NAMALWA (cell line): ENCODE data around the gene HS2ST1.
"Not testable (repeated sequence)": the region's sequence is repeated elsewhere in the genome, so short reads cannot be mapped to it uniquely, and the experiment has no call there.

Experiments used
- DNase-seq: peaks from one replicate; pipeline ENCODE4 v3.0.0-alpha.2; 2015; ENCODE audit warnings: low spot score

Gene HS2ST1

GRCh38 chr1:86914601-86914997, at the start of gene HS2ST1:
HS2ST1 (plus strand) TSS chr1:86914635.
- no peak for DNase-seq

DNA sequence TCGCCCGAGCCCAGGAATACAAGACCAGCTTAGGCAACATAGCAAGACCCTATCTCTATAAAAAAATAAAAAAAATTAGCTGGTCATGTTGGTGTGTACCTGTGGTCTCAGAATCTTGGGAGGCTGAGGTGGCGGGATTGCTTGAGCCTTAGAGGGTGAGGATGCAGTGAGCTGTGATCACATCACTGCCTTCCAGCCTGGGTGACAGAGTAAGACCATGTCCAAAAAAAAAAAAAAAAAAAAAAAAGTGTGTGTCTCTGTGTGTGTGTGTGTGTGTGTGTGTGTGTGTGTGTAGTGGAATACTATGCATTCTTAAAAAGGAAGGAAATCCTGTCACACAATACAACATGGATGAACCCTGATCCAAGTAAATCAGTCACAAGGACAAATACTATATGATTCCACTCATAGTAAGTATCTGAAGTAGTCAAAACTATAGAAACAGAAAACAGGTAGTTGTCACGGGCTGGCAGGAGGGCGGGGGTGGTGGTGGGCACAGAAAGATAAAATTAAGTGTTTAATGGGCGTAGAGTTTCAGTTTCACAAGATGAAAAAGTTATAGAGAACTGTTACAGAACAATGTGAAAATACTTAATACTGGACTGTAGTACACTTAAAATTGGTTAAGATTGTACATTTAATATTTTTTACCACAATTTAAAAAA, 48.3 kb upstream of the HS2ST1 start:
- DNase-seq = no peak

DNA sequence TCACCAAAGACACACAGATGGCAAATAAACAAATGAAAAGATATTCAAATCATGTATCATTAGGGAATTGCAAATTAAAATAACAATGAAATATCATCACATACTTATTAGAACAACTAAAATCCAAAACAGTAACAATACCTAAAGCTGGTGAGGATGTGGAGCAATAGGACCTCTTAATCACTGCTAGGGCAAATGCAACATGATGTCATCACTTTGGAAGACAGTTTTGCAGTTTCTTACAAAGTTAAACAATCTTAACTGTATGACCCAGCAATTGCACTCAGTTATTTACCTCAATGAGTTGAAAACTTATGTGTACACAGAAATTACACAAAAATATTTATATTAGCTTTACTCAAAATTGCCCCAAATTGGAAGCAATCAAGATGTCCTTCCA, 47.8 kb upstream of the HS2ST1 start:
- DNase-seq = no peak

- not testable (repeated sequence) for DNase-seq
Measured at GRCh38 chr1:86867278-86867677, 47.2 kb upstream of the HS2ST1 start.

GRCh38 chr1:86868477-86868876, 46.0 kb upstream of the HS2ST1 start:
- no peak for DNase-seq

DNA sequence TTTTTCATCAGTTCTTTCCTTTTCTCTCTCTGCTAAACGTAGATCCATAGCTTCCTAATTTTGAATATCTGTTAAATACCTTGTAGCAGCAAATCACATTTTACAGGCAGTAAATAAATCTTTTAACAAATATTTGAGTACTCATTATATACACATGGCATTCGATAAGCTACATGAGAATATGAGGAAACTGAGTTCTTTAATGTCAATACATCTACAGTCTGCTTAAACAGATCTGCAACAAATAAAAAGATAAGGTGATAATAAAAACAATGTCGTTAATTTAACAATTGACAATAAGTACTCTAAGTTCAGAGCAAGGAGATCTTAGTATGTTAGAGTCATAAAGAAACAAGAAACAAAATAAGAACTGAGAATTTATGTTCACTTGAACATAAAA, 43.4 kb upstream of the HS2ST1 start:
- DNase-seq = no peak

- DNase-seq = no peak
Measured at GRCh38 chr1:86872086-86872485, 42.3 kb upstream of the HS2ST1 start.

DNA sequence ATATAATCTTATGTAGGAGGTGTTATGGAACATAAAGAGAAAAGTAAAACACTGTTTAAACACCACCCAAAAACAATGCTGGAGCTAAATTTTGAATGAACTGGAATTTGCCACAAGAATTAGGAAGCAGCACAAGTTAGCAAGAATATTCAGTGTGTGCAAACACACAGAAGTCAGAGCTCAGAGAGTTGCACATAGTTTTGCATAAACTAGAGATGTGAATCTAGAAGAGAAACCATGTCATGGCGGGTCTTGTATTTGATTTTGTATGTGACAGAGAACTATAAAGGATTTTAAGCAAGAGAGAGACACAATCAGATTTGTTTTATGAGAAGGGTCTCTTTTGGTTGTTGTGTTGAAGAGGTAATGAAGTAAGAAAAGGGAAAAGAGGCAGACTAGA, 38.7 kb upstream of the HS2ST1 start:
- no peak for DNase-seq

GRCh38 chr1:86887479-86888162, 26.8 kb upstream of the HS2ST1 start:
- DNase-seq = no peak

DNA sequence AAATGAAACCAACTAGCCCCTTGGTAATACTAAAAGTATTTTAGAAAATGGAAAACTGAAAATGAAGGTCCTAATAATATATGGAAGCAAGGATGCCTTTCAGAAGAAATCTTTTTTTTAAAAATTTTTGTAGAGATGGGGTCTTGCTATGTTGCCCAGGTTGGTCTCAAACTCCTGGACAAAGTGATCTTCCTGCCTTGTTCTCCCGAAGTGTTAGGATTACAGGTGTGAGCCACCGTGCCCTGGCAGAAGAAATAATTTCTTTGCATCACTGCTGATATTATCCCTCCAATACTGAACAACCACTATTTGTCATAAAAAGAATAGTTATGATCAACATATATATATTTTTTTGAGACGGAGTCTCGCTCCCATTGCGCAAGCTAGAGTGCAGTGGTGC, 26.1 kb upstream of the HS2ST1 start:
- DNase-seq = no peak

GRCh38 chr1:86899401-86899800, 15.0 kb upstream of the HS2ST1 start:
- DNase-seq = not testable (repeated sequence)

DNA sequence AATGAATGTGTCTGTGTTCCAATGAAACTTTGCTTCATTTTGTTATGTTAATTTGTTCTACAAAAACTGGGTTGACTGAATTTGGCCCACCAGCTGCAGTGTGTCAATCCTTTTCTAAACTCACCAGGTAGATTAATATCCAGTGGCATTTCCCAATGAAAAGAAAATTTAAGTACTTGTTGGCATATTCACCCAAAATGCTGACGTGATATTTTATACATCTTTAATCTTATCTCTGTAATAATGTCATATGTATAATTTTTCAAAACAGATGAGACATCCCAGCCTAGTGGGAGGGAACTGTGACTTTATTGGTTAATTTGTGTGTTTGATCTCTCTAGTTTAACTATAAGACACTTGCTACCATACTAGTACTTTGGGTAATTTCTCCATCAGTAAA, 8.6 kb upstream of the HS2ST1 start:
- DNase-seq = no peak

GRCh38 chr1:86906419-86906818, 8.0 kb upstream of the HS2ST1 start:
- peak; percentile 16 for DNase-seq

DNA sequence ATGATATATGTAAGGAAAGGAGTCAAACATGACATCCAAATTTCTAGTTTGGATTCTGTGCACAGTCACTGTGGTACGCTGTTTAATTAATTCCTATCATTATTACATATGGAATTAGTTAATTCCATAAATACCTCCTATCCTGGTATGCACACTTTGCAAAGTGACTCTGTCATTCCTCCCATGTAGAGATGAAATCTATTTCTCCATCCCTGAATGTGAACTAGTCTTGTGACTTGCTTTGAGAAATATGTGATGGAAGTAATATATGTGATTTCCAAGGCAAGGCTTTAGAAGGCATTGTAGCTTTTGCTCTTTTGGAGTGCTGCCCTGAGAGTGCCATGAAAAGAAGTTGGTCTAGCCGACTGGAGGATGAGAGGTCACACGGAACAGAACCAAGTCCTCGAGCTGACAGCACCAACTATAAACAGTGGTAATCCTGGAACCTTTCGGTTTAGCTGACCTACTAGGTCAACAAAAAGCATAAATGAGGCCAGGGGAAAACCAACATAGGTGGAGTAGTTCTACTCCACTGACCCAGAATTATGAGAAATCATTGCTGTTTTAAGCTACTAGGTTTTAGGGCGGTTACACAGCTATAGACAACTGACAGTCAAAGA, 2.0 kb upstream of the HS2ST1 start:
- DNase-seq = peak; percentile 17

DNA sequence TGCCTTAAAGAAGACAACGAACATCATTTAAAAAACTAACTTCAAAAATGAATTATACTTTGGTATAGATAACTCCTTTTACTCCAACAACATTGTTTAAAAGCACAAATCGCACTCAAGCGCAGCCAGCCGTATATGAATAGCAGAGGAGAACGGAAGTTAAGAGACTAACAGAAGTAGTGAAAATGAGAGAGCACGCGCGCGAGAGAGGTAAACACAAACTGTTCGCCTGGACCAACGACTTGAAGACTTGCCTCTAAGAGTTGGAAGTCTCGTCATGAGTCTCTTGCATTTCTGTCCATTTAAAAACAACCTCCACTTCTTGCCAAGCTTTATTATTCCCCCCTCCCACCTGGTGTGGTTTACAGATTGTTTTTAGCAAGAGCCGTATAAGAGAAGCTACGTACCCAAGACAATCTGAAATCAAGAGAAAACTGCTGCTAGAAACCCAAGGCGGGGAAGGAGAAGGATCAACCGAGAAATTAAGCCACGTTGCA, 988 bp upstream of the HS2ST1 start:
- DNase-seq = peak; percentile 81

- DNase-seq = peak; percentile 100
Measured at GRCh38 chr1:86913896-86914600, 387 bp upstream of the HS2ST1 start, which contains the start of gene SELENOF. SELENOF (minus strand) TSS chr1:86914126; CDS start chr1:86914111, 15 bp downstream.

- peak; percentile 81 for DNase-seq
Measured at GRCh38 chr1:86914998-86915736, 732 bp downstream of the HS2ST1 start.

GRCh38 chr1:86915737-86916235, 1.4 kb downstream of the HS2ST1 start:
- DNase-seq = peak; percentile 47

- no peak for DNase-seq
Measured at GRCh38 chr1:86916752-86917151, 2.3 kb downstream of the HS2ST1 start.

DNA sequence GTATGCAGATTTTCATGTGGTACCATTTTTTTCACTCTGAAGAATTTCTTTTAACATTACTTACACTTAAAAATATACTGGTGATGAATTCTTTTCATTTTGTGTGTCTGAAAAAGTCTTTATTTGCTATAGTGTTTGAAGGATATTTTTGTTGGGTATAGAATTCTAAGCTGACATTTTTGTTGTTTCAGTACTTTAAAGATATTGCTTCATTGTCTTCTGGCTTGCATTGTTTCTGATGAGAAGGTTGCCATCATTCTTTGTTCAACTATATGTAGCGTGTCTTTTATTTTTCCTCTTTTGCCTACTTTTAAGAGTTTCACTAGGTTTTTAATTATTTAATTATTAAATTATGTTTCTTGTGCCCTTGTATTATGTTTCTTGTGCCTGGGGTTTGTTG, 8.0 kb downstream of the HS2ST1 start:
- DNase-seq = no peak

DNA sequence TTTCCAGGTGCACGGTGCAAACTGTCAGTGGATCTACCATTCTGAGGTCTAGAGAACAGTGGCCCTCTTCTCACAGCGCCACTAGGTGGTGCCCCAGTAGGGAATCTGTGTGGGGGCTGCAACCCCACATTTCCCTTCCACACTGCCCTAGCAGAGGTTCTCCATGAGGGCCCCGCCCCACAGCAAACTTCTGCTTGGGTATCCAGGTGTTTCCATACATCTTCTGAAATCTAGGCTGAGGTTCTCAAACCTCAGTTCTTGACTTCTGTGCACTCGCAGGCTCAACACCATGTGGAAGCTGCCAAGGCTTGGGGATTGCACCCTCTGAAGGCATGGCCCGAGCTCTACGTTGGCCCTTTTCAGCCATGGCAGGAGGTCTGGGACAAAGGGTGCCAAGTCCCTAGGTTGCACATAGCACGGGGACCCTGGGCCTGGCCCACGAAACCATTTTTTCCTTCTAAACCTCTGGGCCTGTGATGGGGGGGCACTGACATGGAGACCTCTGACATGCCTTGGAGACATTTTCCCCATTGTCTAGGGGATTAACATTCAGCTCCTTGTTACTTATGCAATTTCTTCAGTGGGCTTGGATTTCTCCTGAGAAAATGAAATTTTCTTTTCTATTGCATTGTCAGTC, 10.0 kb downstream of the HS2ST1 start:
- no peak for DNase-seq
